ENCODE measurements around the gene SENP2. TPM values are rescaled to one million over a fixed set of nuclear protein-coding genes. Genes with fewer than 3 reads are reported as not detected.
A peak's percentile ranks its signal among the peaks of the same experiment; 100 is the strongest.

The SENP2 gene
- total and polyA plus RNA-seq, 9 of the 15 experiments (the other 6 are each of a cell fraction or from before 2014, with no cell fraction given): 11.8 to 67.1 (median 41.1) TPM

DNA sequence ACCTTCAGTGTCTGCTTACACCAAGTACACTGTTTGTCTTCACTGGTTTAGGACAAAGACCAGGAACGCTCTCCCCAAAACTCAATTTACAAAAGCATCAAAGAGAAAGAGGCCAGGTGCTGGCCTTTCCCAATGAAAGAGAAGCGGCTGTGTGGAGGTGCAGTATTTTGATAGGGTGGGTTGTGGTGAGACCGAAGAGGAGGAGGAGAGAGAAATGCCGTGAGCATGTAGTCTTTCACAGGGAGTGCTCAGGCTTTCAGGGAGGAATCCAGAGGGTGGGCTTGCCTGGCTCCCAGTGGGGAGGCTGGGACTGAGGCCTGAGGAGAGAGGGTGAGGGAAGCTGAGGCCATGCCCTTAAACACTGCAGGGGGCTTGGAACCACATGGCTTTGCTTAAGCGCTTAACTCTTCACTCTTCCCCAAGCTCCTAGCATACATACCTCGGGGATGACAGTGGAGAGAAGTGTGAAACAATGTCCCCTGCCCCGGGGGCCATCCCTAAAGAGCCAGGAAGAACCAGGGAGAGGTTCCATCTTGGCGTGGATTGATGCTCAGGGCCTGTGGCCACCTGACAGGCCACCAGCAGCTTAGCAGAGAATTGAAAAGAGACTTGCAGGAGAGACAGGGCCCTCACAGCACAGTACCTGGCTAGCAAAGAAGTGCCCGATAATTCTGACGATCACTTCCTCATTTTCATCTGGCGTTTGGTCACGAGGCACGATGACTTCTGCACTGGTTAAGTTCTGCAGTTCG, 60.5 kb downstream of the SENP2 start (continued):
- TF ChIP-seq, protein P1, sequence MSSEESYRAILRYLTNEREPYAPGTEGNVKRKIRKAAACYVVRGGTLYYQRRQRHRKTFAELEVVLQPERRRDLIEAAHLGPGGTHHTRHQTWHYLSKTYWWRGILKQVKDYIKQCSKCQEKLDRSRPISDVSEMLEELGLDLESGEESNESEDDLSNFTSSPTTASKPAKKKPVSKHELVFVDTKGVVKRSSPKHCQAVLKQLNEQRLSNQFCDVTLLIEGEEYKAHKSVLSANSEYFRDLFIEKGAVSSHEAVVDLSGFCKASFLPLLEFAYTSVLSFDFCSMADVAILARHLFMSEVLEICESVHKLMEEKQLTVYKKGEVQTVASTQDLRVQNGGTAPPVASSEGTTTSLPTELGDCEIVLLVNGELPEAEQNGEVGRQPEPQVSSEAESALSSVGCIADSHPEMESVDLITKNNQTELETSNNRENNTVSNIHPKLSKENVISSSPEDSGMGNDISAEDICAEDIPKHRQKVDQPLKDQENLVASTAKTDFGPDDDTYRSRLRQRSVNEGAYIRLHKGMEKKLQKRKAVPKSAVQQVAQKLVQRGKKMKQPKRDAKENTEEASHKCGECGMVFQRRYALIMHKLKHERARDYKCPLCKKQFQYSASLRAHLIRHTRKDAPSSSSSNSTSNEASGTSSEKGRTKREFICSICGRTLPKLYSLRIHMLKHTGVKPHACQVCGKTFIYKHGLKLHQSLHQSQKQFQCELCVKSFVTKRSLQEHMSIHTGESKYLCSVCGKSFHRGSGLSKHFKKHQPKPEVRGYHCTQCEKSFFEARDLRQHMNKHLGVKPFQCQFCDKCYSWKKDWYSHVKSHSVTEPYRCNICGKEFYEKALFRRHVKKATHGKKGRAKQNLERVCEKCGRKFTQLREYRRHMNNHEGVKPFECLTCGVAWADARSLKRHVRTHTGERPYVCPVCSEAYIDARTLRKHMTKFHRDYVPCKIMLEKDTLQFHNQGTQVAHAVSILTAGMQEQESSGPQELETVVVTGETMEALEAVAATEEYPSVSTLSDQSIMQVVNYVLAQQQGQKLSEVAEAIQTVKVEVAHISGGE (CRISPR knock-in tag; IDR thresholded peaks at IDR 0.05): no peak
- no peak for TF ChIP-seq TFAM (CRISPR knock-in tag; conservative IDR thresholded peaks at IDR 0.05)

DNA sequence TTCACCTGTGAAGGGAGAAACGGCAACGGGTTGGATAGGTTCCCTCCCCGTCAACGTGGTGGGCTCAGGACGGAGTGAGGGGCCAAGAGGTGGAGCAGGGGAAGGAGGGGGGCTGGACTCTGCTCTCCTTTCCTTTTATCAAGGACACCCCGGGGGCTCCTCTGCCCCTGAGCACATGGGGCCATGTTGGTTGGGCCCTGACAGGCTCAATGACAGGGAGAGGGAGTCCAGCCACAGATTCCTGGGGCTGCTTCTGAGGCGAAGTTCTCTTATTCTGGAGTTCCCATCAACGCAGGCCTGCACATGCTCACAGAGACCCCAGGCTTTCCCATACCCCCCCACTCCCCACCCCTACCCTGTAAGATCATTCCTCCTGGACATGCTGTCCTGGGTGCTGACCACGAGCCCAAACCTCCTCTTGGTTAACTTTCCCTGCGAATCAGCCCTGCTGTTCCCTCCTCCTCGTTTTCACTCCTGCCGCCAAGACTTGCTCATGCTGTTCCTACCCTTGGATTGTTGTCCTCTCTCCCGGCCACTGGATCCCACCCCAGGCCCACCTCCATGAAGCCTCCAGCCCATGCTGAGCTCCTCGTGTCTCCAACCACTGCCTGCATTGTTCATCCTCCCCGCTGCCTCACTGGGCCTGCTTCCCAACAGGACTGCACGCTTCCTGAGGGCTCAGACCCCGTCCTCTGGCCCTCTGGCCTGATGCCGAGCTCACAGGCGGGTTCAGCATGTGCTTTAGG, 61.2 kb downstream of the SENP2 start:
- Histone ChIP-seq H3K9me3 (replicated peaks; ENCODE audit: control insufficient read depth, insufficient read depth, low read depth, low read length) (no peaks in the 10 kb centered on the region), H3K4me3 (no peak overlapping the region), H3K9ac (ENCODE audit: insufficient read depth in 1 of 2, low read depth in 2 of 2, low read length in 2 of 2) (0 out of 4 replicates have a peak overlapping the region, but pooled peaks of 1 of the 2 experiments have one; percentile 9), H4K20me1 (replicated peaks; ENCODE audit: control insufficient read depth, insufficient read depth, low read length) (no peaks in the 10 kb centered on the region), H3K9me1 (ENCODE audit: control insufficient read depth, insufficient read depth, low read length) (no peaks in the 10 kb centered on the region), H2AFZ (ENCODE audit: low read depth, low read length) (no peak overlapping the region), H3K4me2 (ENCODE audit: insufficient read depth, low read length) (no peak overlapping the region), H3K4me1 (replicated peaks in 1 of 2; ENCODE audit: control insufficient read depth in 2 of 2, insufficient read depth in 2 of 2, low read length in 2 of 2) (peaks cover 8 to 9% of the 10 kb centered on the region in 2 experiments; a peak in 4 of 5 replicates), H3K79me2 (ENCODE audit: control insufficient read depth, insufficient read depth, low read length) (no peaks in the 10 kb centered on the region), H3K36me3 (ENCODE audit: control insufficient read depth, insufficient read depth, low read length) (peaks cover 61% of the 10 kb centered on the region; the same call in 2 of the 3 replicates), H3K27ac (ENCODE audit: extremely low read depth, low read depth, low read length) (no peak overlapping the region), H3K27me3 (ENCODE audit: control insufficient read depth in 2 of 2, insufficient read depth in 2 of 2, low read length in 2 of 2) (no peaks in the 10 kb centered on the region)
- ChIA-PET CTCF (ENCODE audit: low intra/inter-chr PET ratio) (no interaction called here), POLR2A (interaction anchor here (0.6 to 0.8 kb wide), 2 partner anchors 11 to 15 kb away, joined by 3 read pairs; no protein-coding TSS in a partner anchor)
- TF ChIP-seq SPI1 (IDR thresholded peaks at IDR 0.05; ENCODE audit: borderline replicate concordance, low read depth, low read length) (no peak), ELF2 (CRISPR knock-in tag; IDR thresholded peaks at IDR 0.05) (no peak), POLR2G (IDR thresholded peaks at IDR 0.05; ENCODE audit: low read depth, low read length) (0 out of 2 replicates have a peak, but pooled peaks have one; percentile 25)
- TF ChIP-seq, protein P2, sequence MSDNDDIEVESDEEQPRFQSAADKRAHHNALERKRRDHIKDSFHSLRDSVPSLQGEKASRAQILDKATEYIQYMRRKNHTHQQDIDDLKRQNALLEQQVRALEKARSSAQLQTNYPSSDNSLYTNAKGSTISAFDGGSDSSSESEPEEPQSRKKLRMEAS (CRISPR knock-in tag; IDR thresholded peaks at IDR 0.05): 0 out of 2 replicates have a peak, but pooled peaks have one; percentile 36
- FAIRE-seq (no peak), ATAC-seq (no peak), DNase-seq (ENCODE audit: extremely low read depth in 1 of 4, low spot score in 3 of 4) (no peak)
- WGBS (ENCODE audit: insufficient coverage, low coverage, missing lambda C conversion rate): 92% methylated on average over 13 of the region's 19 CpGs
- intact Hi-C loops (cut with micrococcal nuclease) (no loop called here), in situ Hi-C loops (cut with MboI) (no loop called here)
- BruUV-seq (replicated peaks): no TSS peak
